HG02870 (cell line): Measurements from ENCODE around the gene CEBPA.
A peak's percentile ranks its signal among the peaks of the same experiment; 100 is the strongest.

Experiments used
- ATAC-seq: cut with Tn5 transposase; IDR thresholded peaks from one replicate; pipeline ENCODE4 v1.9.1; 2021; ENCODE audit warnings: mild to moderate bottlenecking, moderate library complexity; ENCODE audit not compliant: unreplicated experiment

Gene CEBPA

DNA sequence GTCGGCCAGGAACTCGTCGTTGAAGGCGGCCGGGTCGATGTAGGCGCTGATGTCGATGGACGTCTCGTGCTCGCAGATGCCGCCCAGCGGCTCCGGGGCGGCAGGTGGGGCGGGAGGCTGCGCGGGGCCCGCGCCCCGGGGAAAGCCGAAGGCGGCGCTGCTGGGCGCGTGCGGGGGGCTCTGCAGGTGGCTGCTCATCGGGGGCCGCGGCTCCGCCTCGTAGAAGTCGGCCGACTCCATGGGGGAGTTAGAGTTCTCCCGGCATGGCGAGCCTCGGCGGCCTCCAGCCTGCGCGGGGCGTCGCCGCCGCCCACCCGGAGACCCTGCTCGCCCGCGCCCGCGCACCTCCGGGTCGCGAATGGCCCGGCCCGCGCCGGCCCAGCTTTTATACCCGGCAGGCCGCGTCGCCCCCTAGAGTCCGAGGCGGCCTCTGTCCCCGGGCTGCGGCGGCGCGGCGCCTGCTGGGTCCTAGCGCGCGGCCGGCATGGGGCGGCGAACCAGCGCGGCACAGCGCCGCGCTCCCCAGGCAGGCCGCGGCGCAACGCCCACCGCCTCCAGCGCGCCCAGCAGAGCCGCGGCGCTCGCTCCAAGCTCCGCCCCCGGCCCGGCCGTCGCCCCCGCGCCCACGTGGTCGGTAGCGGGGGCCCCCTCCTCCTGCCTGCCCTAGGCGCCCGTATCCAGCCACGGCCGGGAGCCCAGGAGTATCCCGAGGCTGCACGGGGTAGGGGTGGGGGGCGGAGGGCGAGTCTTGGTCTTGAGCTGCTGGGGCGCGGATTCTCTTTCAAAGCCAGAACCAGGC, at the start of gene CEBPA:
CEBPA (minus strand) TSS at position 360 of the 799 bp plus-strand sequence; CDS start at position 240, 120 bp downstream.
- peak; percentile 73 for ATAC-seq

DNA sequence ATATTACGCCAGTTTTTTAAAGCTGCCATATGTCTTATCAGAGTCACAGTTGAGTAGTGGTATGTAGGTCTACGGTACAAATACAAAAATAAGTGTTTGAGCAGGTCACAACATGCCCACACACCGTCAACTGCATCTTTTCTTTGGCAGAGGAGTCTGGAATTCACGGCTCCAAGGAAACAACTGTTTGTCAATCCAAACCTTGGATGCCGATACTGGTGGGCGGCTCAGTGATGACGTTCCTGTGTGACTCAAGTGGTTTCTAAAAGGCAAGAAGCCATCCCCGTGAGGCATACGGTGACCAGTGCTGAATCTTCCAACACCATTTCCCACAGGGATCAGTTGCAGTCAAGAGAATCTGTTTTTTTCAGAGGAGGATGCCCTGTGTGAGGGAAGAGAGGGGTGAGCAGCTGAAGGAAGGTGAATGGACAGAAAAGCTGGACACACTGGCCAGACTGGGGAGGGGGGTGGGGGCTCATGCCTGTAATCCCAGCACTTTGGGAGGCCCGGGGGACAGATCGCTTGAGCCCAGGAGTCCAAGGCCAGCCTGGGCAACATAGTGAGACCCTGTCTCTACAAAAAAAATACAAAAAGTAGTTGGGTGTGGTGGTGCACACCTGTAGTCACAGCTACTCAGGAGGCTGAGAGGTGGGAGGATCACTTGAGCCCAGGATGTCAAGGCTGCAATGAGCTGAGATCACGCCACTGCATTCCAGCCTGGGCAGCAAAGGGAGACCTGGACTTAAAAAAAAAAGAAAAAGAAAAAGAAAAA, 48.4 kb upstream of the CEBPA start:
- no peak for ATAC-seq

DNA sequence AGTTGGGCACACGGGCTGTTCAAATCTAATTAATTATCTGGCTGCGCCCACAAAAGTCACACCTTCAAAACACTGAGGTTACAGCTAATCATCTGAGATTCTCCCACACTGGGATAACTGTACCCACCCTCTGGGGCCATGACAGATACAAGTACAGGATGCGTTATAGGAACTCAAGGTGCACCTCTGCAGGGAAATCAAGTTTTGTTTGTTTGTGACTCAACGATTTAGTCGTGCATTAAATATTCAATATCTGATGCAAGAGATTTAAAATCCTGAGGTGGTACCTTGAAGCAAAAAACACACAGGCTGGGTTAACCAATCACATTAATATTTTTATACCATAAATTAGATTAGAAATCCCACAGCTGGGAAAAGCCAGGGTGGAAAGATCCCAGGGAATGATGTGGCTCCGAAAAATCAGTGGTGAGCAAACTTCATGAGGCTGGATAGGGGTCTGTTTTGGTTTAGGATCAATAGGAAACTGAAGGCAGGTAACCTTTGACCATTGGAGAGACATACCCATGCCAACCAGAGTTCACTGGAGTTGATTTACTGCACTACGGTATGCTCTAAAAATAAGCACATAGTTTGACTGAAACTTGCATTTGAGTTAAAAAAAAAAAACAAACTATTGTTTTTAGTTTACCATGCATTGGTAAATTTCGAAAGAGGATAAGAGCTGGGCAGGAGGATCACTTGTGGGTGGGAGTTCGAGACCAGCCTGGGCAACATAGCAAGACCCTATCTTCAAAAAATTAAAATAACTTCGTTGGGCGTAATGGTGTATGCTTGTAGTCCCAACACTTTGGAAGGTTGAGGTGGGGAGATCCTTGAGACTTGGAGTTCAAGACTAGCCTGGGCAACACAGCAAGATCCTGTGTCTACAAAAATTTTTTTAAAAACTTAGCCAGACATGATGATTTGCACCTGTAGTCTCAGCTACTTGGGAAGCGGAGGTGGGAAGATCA, 47.3 kb upstream of the CEBPA start:
- ATAC-seq: no peak

DNA sequence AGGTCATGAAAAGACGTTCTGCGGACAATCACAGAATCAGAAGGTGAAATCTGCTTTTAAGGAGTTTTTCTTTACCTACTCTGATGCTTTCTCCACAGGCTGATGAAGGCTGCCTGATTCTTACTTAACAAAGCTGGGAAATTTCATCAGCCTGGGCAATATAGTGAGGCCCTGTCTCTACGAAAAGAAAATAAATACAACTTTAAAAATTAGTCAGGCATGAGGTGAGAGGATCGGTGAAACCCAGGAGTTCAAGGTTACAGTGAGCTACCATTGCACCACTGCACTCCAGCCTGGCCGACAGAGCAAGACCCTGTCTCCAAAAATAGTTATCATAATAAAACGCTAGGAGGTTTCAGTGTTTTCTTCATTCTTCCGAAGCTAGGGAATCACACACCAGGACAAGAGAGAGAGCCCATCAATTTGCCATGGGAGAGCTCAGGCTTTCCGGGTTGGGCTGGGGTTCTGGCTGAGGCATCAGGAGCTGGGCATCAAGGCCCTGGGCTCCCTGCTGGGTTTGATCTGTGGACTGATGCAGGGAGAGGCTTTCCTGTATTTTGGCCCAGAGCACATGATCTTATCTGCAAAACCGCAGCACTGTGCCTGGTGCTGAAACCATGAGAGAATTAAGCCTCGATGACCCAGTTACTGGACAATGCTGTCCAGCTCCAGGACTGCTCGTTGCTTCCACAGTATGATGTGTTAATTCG, 46.1 kb upstream of the CEBPA start:
- ATAC-seq: no peak

DNA sequence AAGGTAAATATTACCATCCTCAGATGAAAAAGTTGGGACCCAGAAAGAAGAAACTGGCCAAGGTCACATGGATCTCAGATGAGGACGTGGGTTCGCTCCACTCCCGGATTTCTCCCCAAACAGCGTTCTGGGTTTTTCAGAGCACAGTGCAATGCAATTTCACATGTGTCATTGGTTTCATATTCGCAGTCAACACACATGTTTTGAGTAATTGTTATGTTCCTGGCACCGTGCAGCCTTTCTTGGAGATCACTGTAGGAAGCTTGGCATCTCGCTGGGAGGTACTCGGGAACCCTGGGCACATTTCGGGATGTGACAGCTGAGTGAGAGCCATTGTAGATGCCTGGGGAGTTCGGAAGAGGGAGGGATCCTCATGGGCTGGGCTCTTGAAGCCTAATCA, 45.0 kb upstream of the CEBPA start:
- no peak for ATAC-seq

DNA sequence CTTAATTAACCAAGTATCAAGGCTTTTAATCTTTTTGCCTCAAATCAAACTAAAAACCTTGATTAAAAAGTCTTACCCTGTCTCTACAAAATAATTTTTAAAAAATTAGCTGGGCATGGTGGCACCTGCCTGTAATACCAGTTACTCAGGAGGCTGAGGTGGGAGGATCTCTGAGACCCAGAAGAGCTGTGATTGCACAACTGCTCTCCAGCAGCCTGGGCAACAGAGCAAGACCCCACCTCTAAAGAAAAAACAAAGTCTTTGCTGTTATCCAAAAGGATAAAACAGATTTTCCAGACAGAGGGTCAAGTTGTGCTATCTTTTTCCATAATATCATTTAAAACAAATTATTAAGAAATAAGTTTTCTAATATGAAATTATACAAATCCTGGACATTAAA, 44.3 kb upstream of the CEBPA start:
- no peak for ATAC-seq

DNA sequence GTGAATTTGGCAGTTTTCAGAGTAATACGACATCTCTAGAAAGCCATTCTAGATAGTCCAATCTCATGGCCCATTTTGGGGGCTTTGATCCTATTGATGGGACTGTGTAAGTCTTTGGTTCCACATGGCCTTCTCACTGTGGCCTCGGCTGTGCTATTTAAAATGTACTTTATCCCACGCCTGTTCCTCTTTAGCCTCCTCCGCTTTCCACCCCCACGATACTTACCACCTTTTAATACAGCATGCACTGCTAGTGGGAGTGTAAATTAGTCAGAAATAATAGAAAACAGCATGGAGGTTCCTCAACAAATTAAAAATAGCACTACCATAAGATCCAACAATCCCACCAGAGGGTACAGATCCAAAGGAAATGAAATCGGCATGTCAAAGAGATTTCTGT, 42.8 kb upstream of the CEBPA start:
- no peak for ATAC-seq

DNA sequence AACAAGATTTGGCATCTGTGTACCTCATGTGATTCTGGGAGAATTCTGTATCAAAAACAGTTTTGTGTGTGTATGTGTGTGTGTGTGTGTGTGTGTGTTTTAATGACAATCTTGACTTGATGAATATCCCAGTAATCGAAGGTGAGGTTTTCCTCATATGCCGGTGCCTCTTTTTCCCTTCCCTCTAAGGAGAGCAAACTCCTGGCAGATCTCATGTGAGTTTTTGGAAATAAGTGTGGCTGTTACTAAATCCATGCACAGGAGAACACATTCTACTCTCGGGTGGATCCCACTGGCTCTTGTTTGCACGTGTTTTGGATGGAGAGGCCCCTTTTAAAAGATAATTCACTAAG, 42.2 kb upstream of the CEBPA start:
- ATAC-seq: no peak

DNA sequence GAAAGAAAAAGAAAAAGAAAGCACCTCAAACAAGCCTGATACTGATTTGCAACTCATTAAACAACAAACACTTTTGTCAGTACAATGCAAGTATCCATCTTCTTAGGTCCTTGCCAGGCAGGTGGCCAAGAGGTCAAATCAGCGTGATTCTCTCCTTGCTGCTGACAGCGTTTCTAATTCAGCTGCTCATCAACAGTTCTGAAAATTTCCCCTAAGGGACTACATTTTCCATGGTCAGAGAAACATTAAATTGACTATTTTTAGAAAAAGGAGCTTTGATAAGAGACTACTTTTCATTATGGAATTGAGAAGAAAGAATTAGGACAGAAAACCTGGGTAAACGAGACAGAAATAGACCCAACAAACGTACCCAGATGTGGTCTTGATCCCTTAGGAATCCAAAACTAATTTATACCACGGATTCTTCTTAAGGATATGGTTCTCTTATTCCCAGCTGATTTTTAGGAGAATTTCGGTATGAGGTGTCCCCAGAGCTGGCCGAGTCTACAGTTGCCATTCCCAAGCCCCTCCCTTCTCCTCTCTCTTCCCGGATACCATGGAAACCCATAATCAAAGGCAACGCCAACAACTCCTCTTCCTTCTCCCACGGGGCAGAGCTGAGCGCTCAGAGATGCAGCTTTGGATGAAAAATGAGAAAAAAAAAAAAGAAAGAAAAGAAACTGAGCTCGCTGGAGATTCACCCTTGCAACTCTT, 41.7 kb upstream of the CEBPA start:
- no peak for ATAC-seq

DNA sequence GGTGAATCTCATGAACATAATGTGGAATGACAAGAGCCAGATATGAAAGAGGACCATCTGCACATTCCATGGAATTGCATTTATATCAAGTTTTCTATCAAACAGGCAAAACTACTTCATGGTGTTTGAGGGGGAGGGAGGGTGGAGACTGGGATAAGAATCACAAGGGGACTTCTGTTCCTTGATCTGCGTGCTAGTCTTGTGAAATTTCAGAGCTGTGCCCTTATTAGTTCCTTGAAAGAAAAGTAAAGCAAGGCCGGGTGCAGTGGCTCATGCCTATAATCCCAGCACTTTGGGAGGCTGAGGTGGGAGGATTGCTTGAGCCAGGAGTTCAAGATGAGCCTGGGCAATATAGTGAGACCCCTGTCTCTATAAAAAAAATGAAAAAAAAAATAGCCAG, 41.0 kb upstream of the CEBPA start:
- no peak for ATAC-seq

DNA sequence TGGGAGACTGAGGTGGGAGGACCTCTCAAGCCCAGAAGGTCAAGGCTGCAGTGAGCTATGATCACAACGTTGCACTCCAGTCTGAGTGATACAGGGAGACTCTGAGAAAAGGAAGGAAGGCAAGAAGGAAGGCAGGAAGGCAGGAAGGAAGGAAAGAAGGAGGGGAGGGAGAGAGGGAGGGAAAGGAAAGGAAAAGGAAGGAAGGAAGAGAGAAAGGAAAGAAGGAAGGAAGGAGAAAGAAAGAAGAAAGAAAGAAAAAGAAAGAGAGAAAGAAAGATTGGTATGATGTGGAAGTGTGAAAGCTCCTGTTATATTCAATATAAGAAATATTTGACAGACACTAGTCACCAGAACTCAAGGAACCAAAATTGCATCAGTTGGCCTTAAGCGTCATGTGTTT, 38.7 kb upstream of the CEBPA start:
- ATAC-seq: no peak

DNA sequence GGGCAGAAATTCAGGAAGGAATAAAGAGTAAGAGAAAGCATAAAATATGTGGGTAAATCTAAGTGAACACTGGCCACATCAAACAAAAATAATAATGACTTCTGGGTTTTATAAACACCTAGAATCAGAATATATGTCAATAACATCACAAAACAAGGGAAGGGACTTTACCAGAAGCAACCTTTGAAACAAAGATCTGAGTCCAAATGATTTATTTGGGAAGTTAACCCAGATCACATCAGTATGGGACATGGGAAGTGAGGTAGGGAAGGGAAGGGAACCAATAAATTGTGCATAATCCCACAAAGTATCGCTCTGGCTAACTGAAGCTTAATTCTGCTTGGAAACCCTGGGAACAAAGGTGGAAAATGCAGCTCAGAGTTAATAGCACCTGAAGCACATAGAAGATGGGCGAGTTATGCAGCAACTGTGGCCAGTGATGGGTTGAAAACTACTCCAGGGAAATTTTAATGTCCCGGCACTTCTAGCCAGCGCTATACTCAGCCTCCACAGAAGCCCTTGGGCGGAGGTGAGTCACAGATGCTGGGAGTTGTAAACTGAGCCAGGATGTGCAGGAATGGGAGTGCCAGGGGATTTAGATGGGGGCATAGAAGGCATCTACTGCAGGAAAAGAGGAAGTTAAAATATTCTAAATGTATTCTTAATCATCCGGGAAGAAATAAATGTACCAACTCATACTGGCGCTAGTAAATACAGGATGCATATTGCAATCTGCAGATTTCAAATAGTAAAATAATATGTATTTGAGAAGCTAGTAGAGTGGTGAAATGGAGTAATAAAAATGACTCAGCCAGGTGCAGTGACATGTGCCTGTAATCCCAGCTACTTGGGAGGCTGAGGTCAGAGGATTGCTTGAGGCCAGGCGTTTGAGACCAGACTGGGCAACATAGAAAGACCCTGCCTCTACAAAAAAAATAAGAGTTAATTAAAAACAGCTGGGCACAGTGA, 37.0 kb upstream of the CEBPA start:
- no peak for ATAC-seq

DNA sequence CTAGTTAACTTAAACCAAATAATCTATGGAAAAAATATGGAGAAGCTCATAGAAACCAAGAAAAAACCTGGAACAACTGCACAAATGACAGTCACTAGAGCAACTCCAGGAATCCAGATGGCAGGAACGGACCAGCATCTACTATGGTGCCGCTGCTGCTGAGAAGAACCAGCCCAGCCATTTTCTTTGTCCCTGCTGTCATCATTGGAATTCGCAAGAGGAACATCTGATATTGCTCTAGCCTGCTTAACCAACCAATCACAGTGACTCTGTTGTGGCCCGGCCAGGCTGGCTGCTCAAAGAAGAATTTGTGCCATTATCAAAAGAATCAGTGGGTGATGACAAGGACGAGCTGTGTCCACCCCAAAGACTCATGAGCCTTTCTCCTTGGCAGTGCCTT, 33.1 kb upstream of the CEBPA start:
- no peak for ATAC-seq

DNA sequence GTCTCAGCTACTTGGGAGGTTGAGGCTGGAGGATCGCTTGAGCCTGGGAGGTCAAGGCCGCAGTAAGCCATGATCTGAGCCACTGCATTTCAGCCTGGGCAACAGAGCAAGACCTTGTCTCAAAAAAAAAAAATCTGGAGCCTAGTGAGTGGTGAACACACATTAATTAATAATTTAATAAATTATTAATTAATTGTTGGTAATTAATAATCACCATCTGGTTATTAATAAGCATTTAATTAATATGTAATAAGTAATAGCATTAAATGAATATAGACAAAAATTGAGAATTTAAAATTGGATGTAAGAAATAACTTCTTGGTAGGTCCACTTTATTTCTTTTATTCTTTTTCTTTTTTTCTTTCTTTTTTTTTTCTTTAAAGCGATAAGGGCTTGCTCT, 31.9 kb upstream of the CEBPA start:
- ATAC-seq: no peak

DNA sequence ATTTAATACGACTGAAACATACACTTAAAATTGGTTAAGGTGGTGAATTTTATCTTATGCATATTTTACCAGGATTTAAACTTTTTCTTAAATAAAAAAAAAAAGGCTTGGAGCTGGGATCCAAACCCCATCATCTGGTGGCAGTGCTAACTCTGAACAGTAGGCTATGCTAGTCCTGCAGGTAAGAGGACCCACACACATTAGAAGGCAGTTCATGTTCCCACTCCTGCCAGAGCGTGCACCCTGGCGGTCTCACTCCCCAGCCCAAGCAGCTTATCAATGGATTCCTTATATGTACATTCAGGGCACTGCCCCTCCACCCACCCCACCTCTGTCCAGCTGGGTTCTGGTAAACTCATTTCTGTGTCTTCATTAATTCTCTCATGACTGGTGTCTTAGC, 31.3 kb upstream of the CEBPA start:
- ATAC-seq: no peak

DNA sequence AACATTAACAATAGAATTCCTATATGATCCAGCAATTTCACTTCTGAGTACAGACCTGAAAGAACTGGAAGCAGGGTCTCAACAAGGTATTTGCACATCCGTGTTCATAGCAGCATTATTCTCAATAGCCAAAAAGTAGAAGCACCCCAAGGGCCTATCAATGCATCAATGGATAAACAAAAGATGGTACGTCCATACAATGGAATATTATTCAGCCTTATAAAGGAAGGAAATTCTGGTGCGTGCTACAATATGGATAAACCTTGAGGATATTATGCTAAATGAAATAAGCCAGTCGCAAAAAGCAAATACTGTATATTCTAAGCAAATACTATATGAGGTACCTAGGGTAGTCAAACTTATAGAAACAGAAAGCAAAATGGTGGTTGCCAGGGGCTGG, 30.8 kb upstream of the CEBPA start:
- ATAC-seq: no peak

DNA sequence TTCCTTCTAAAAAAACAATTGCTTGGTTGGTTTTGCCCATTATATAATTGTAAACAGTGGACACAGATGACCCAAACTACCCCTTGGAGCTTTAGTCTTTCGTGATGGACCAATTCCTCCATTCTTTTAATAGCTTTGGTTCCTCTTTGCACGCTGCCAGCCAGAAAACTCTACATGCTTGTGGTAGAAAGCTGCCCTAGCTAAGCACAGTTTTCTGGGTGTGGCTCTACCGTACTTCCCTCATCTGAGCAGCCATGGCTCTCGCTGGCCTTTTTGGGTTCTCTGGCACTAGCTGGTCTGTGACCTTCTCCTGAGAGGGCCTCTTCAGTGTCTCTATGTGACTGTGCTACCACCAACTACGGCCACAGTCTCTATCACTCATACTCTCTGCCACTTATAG, 29.9 kb upstream of the CEBPA start:
- no peak for ATAC-seq

DNA sequence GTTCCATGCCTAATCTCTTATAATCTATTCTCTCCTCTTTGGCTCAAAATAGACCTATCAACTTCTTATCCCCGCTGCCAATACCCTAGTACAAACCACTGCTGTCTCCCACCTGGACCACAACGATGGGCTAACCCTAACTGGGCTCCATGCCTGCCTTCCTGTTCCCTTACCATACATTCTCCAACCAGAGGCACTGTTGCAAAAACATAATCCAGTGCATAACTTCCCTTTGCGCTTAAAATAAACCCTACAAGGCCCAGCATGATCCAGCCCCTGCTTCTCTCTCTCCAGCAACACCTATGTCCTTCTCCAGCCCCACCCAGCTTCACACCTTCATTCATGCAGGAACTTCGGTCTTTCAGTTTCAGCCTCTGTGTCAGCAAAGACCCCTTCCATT, 27.4 kb upstream of the CEBPA start:
- ATAC-seq: no peak

DNA sequence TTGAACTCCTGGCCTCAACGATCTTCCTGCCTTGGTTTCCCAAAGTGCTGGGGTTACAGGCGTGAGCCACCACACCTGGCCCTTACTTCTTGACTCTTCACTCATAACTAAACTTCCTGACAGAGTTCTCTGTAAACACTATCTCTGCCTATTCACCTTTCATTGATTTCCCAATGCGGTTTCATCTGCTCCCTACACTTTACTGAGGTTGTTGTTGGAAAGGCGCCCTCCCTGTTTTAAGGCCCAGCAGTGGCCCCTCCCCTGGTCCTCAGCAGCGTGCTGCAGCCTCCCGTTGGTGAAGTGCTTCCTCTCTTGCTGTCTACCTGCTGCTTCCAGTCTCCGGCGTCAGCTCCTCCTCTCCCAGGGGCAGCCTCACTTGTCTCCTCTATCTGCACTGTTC, 26.7 kb upstream of the CEBPA start:
- ATAC-seq: no peak
